MG63 (cell line): ENCODE measurements around the gene DLG4. TPM values are rescaled to one million over a fixed set of nuclear protein-coding genes. Genes with fewer than 3 reads are reported as not detected.
A peak's percentile ranks its signal among the peaks of the same experiment; 100 is the strongest.
"Not testable (repeated sequence)": the region's sequence is repeated elsewhere in the genome, so short reads cannot be mapped to it uniquely, and the experiment has no call there.

Source experiments
- DNase-seq: peaks from one replicate; pipeline ENCODE4 v3.0.0-alpha.2; 2020
- H3K27me3 ChIP-seq: fragments of 250-450 bp; sonication (Bioruptor Pico); 2 replicates; pipeline ENCODE4 v1.5.1; 2020; ENCODE audit warnings: mild to moderate bottlenecking, moderate library complexity
- H3K36me3 ChIP-seq: fragments of 250-450 bp; sonication (Bioruptor Pico); 2 replicates; pipeline ENCODE4 v1.5.1; 2020; ENCODE audit warnings: mild to moderate bottlenecking, moderate library complexity
- H3K4me3 ChIP-seq: fragments of 250-450 bp; sonication (Bioruptor Pico); 2 replicates; pipeline ENCODE4 v1.5.1; 2020; ENCODE audit warnings: mild to moderate bottlenecking, moderate library complexity
- H3K9me3 ChIP-seq: fragments of 250-450 bp; sonication (Bioruptor Pico); 2 replicates; pipeline ENCODE4 v1.5.1; 2020; ENCODE audit warnings: mild to moderate bottlenecking, moderate library complexity
- total RNA-seq: library from RNA; depleted of rRNA; stranded (reverse); fragments of >200 nt; shearing (Covaris generic); gene quantifications from 2 replicates; pipeline ENCODE4 v1.2.3, GENCODE V29; 2014; ENCODE audit warnings: low replicate concordance

The DLG4 gene
- total RNA-seq, 1 experiment from 2014 or later, result 15.3 TPM

GRCh38 chr17:7184091-7184488 is 35.5 kb downstream of the DLG4 start:
- Histone ChIP-seq H3K27me3 (no peaks in the 10 kb centered on the region), H3K36me3 (no peaks in the 10 kb centered on the region), H3K9me3 (no peaks in the 10 kb centered on the region), H3K4me3 (no peak overlapping the region)
- no peak for DNase-seq

- H3K9me3 ChIP-seq, result no peaks in the 10 kb centered on the region
- DNase-seq, result no peak
- H3K4me3 ChIP-seq, result no peak overlapping the region
- no peaks in the 10 kb centered on the region for H3K36me3 ChIP-seq
- H3K27me3 ChIP-seq, result no peaks in the 10 kb centered on the region
Measured at GRCh38 chr17:7183433-7184090, 36.1 kb downstream of the DLG4 start.

- not testable (repeated sequence) for H3K4me3 ChIP-seq, DNase-seq, H3K9me3 ChIP-seq, H3K27me3 ChIP-seq, H3K36me3 ChIP-seq
Measured at GRCh38 chr17:7182101-7182500, 37.5 kb downstream of the DLG4 start.

GRCh38 chr17:7179317-7180254 is 40.0 kb downstream of the DLG4 start, which contains the start of gene ASGR1:
TSS of gene ASGR1 (minus strand) at chr17:7179370. CDS start at chr17:7178563, 807 bp downstream.
- Histone ChIP-seq H3K4me3 (no peak within 1 kb of the TSS), H3K36me3 (no peaks in the 10 kb centered on the region), H3K9me3 (peaks cover 4% of the 10 kb centered on the region; the same call in 1 of the 2 replicates), H3K27me3 (no peaks in the 10 kb centered on the region)
- no peak for DNase-seq

- H3K9me3 ChIP-seq, result peaks cover 4% of the 10 kb centered on the region; the same call in 1 of the 2 replicates
- H3K4me3 ChIP-seq, result no peak overlapping the region
- no peak for DNase-seq
- no peaks in the 10 kb centered on the region for H3K27me3 ChIP-seq
- no peaks in the 10 kb centered on the region for H3K36me3 ChIP-seq
Measured at GRCh38 chr17:7178973-7179316, 40.7 kb downstream of the DLG4 start.

- Histone ChIP-seq H3K36me3 (no peaks in the 10 kb centered on the region), H3K27me3 (no peaks in the 10 kb centered on the region), H3K4me3 (peak overlapping the region; percentile 26), H3K9me3 (peaks cover 4% of the 10 kb centered on the region; the same call in 1 of the 2 replicates)
- peak; percentile 14 for DNase-seq
Measured at GRCh38 chr17:7177954-7178477, 41.6 kb downstream of the DLG4 start.

- H3K36me3 ChIP-seq, result no peaks in the 10 kb centered on the region
- peak overlapping the region; percentile 26 for H3K4me3 ChIP-seq
- peaks cover 4% of the 10 kb centered on the region; the same call in 1 of the 2 replicates for H3K9me3 ChIP-seq
- peak; percentile 48 for DNase-seq
- H3K27me3 ChIP-seq, result no peaks in the 10 kb centered on the region
Measured at GRCh38 chr17:7177191-7177953, 42.3 kb downstream of the DLG4 start.

GRCh38 chr17:7176841-7177190 is 42.8 kb downstream of the DLG4 start:
- no peaks in the 10 kb centered on the region for H3K27me3 ChIP-seq
- H3K9me3 ChIP-seq, result peaks cover 4% of the 10 kb centered on the region; the same call in 1 of the 2 replicates
- no peaks in the 10 kb centered on the region for H3K36me3 ChIP-seq
- no peak for DNase-seq
- H3K4me3 ChIP-seq, result no peak overlapping the region

- no peaks in the 10 kb centered on the region for H3K27me3 ChIP-seq
- no peak overlapping the region for H3K4me3 ChIP-seq
- DNase-seq, result no peak
- H3K9me3 ChIP-seq, result peaks cover 4% of the 10 kb centered on the region; the same call in 1 of the 2 replicates
- H3K36me3 ChIP-seq, result no peaks in the 10 kb centered on the region
Measured at GRCh38 chr17:7176107-7176840, 43.4 kb downstream of the DLG4 start.

GRCh38 chr17:7175330-7175733 is 44.3 kb downstream of the DLG4 start:
- DNase-seq, result no peak
- Histone ChIP-seq H3K4me3 (no peak overlapping the region), H3K27me3 (no peaks in the 10 kb centered on the region), H3K9me3 (peaks cover 4% of the 10 kb centered on the region; the same call in 1 of the 2 replicates), H3K36me3 (no peaks in the 10 kb centered on the region)

GRCh38 chr17:7174603-7175326 is 44.9 kb downstream of the DLG4 start:
- Histone ChIP-seq H3K4me3 (no peak overlapping the region), H3K36me3 (no peaks in the 10 kb centered on the region), H3K9me3 (peaks cover 4% of the 10 kb centered on the region; the same call in 1 of the 2 replicates), H3K27me3 (no peaks in the 10 kb centered on the region)
- no peak for DNase-seq

GRCh38 chr17:7173687-7174602 is 45.7 kb downstream of the DLG4 start:
- Histone ChIP-seq H3K36me3 (no peaks in the 10 kb centered on the region), H3K9me3 (peaks cover 4% of the 10 kb centered on the region; the same call in 1 of the 2 replicates), H3K27me3 (no peaks in the 10 kb centered on the region), H3K4me3 (no peak overlapping the region)
- DNase-seq, result peak; percentile 5

GRCh38 chr17:7172522-7173191 is 47.0 kb downstream of the DLG4 start:
- H3K27me3 ChIP-seq, DNase-seq, H3K9me3 ChIP-seq, H3K36me3 ChIP-seq, H3K4me3 ChIP-seq: not testable (repeated sequence)

- not testable (repeated sequence) for H3K9me3 ChIP-seq, H3K27me3 ChIP-seq, H3K36me3 ChIP-seq, DNase-seq, H3K4me3 ChIP-seq
Measured at GRCh38 chr17:7169565-7169908, 50.1 kb downstream of the DLG4 start.
